NCI-H774 (cell line): ENCODE data around the gene RAB9A.
"Not testable (repeated sequence)": the region's sequence is repeated elsewhere in the genome, so short reads cannot be mapped to it uniquely, and the experiment has no call there.

Experiments used
- DNase-seq: peaks from one replicate; lab custom pipeline; 2025; lab: John Stamatoyannopoulos, UW

Gene RAB9A

GRCh38 chrX:13700380-13700779 lies 11.5 kb downstream of the RAB9A start:
- no peak for DNase-seq

GRCh38 chrX:13702111-13702789 lies 13.3 kb downstream of the RAB9A start:
- DNase-seq, result no peak

GRCh38 chrX:13703135-13703534 lies 14.2 kb downstream of the RAB9A start:
- no peak for DNase-seq

- DNase-seq, result no peak
Measured at GRCh38 chrX:13703589-13703988, 14.7 kb downstream of the RAB9A start.

- no peak for DNase-seq
Measured at GRCh38 chrX:13711141-13711540, 22.2 kb downstream of the RAB9A start.

- DNase-seq, result no peak
Measured at GRCh38 chrX:13716455-13716854, 27.5 kb downstream of the RAB9A start.

GRCh38 chrX:13716905-13717304 lies 28.0 kb downstream of the RAB9A start:
- DNase-seq, result no peak

- no peak for DNase-seq
Measured at GRCh38 chrX:13717700-13718472, 29.0 kb downstream of the RAB9A start.

- DNase-seq, result no peak
Measured at GRCh38 chrX:13719192-13719856, 30.4 kb downstream of the RAB9A start.

- no peak for DNase-seq
Measured at GRCh38 chrX:13721371-13721770, 32.4 kb downstream of the RAB9A start.

- DNase-seq, result no peak
Measured at GRCh38 chrX:13721819-13722519, 33.0 kb downstream of the RAB9A start.

- not testable (repeated sequence) for DNase-seq
Measured at GRCh38 chrX:13724878-13725277, 36.0 kb downstream of the RAB9A start.

- not testable (repeated sequence) for DNase-seq
Measured at GRCh38 chrX:13726583-13726982, 37.7 kb downstream of the RAB9A start.

- not testable (repeated sequence) for DNase-seq
Measured at GRCh38 chrX:13730523-13730922, 41.6 kb downstream of the RAB9A start.

- no peak for DNase-seq
Measured at GRCh38 chrX:13732246-13733067, 43.5 kb downstream of the RAB9A start.

GRCh38 chrX:13733506-13733905 lies 44.6 kb downstream of the RAB9A start:
- no peak for DNase-seq

- DNase-seq, result peak; percentile 89
Measured at GRCh38 chrX:13734278-13735172, 45.6 kb downstream of the RAB9A start, which contains the start of the genes OFD1 and TRAPPC2. Gene OFD1, plus strand, starts transcription at chrX:13734748. Its CDS starts 324 bp downstream, at chrX:13735072. Gene TRAPPC2, minus strand, starts transcription at chrX:13734620. Its CDS starts 14,657 bp downstream, at chrX:13719963.

GRCh38 chrX:13741695-13742094 lies 52.8 kb downstream of the RAB9A start:
- DNase-seq, result no peak

- DNase-seq, result no peak
Measured at GRCh38 chrX:13742397-13743176, 53.7 kb downstream of the RAB9A start.
